ENCODE measurements around the gene APOBR.
"Not testable (repeated sequence)": the region's sequence is repeated elsewhere in the genome, so short reads cannot be mapped to it uniquely, and the experiment has no call there.

The APOBR gene

GRCh38 chr16:28494121-28494851 lies at the start of gene APOBR:
Gene APOBR (plus strand): TSS chr16:28494643. CDS start chr16:28494682, 39 bp downstream.
- DNase-seq (ENCODE audit: low read depth in 2 of 2): peak; percentile 82 to 85

- not testable (repeated sequence) for DNase-seq (ENCODE audit: low read depth in 2 of 2)
Measured at GRCh38 chr16:28446388-28446787, 48.1 kb upstream of the APOBR start.

- DNase-seq (ENCODE audit: low read depth in 2 of 2): not testable (repeated sequence)
Measured at GRCh38 chr16:28447081-28447480, 47.4 kb upstream of the APOBR start.

- DNase-seq (ENCODE audit: low read depth in 2 of 2): no peak
Measured at GRCh38 chr16:28473714-28474265, 20.7 kb upstream of the APOBR start.

- DNase-seq (ENCODE audit: low read depth in 2 of 2): no peak
Measured at GRCh38 chr16:28475221-28475620, 19.2 kb upstream of the APOBR start.

- DNase-seq (ENCODE audit: low read depth in 2 of 2): no peak
Measured at GRCh38 chr16:28477311-28477920, 17.0 kb upstream of the APOBR start.

- DNase-seq (ENCODE audit: low read depth in 2 of 2): no peak
Measured at GRCh38 chr16:28478506-28479180, 15.8 kb upstream of the APOBR start.

- no peak for DNase-seq (ENCODE audit: low read depth in 2 of 2)
Measured at GRCh38 chr16:28482026-28482425, 12.4 kb upstream of the APOBR start.

GRCh38 chr16:28483361-28483760 lies 11.1 kb upstream of the APOBR start:
- not testable (repeated sequence) for DNase-seq (ENCODE audit: low read depth in 2 of 2)

GRCh38 chr16:28486266-28486665 lies 8.2 kb upstream of the APOBR start:
- DNase-seq (ENCODE audit: low read depth in 2 of 2): no peak

GRCh38 chr16:28491230-28491969 lies 3.0 kb upstream of the APOBR start:
- DNase-seq (ENCODE audit: low read depth in 2 of 2): no peak

- peak; percentile 81 to 85 for DNase-seq (ENCODE audit: low read depth in 2 of 2)
Measured at GRCh38 chr16:28491970-28492474, 2.4 kb upstream of the APOBR start, which contains the start of gene CLN3. Gene CLN3 (minus strand): TSS chr16:28492074. CDS start chr16:28491759, 315 bp downstream.

- no peak for DNase-seq (ENCODE audit: low read depth in 2 of 2)
Measured at GRCh38 chr16:28492511-28492910, 1.9 kb upstream of the APOBR start.

GRCh38 chr16:28495098-28495793 lies 803 bp downstream of the APOBR start:
- no peak for DNase-seq (ENCODE audit: low read depth in 2 of 2)

- no peak for DNase-seq (ENCODE audit: low read depth in 2 of 2)
Measured at GRCh38 chr16:28495795-28496749, 1.6 kb downstream of the APOBR start.

- DNase-seq (ENCODE audit: low read depth in 2 of 2): no peak
Measured at GRCh38 chr16:28496844-28497243, 2.4 kb downstream of the APOBR start.

- DNase-seq (ENCODE audit: low read depth in 2 of 2): no peak
Measured at GRCh38 chr16:28497386-28497785, 2.9 kb downstream of the APOBR start.

- no peak for DNase-seq (ENCODE audit: low read depth in 2 of 2)
Measured at GRCh38 chr16:28497861-28498599, 3.6 kb downstream of the APOBR start.

Data from stimulated activated CD8-positive, alpha-beta memory T cell treated with anti-CD3 and anti-CD28 coated beads, Interleukin-7, amount 100 ng/mL, for 4 hours (primary cell).